Stimulated activated CD4-positive, alpha-beta T cell treated with anti-CD3 and anti-CD28 coated beads, Interleukin-4, amount 100 ng/mL, for 48 hours (primary cell): Measurements from ENCODE around the gene NGB.

ENCODE experiments used
- DNase-seq, 2 donors: peaks; one replicate each; pipeline ENCODE4 v3.0.0-alpha.2; 2020; ENCODE audit warnings: low read depth in 2 of 2

Gene NGB

DNA sequence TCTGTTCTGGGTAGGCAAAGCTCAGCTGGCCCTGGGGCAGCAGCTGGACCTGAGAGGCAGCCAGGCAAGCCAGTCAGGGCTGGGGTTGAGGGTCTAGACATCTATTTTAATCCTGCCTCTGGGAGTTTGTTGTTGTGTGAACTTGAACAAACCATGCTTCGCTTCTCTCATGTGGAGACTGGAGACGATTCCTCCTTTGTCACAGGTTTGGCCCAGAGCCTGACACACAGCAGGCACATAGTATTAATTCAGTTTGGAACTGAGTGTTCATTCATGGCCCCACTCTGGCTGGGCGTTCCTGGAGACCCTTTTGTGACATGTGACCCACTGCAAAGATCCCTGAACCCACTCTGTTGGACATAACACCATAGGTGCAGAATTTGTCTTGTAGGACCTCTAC is 39.3 kb downstream of the NGB start:
- no peak for DNase-seq

GRCh38 chr14:77230914-77231313 is 40.1 kb downstream of the NGB start:
- no peak for DNase-seq

- DNase-seq, result no peak
Observed at GRCh38 chr14:77228056-77228455, 43.0 kb downstream of the NGB start.

DNA sequence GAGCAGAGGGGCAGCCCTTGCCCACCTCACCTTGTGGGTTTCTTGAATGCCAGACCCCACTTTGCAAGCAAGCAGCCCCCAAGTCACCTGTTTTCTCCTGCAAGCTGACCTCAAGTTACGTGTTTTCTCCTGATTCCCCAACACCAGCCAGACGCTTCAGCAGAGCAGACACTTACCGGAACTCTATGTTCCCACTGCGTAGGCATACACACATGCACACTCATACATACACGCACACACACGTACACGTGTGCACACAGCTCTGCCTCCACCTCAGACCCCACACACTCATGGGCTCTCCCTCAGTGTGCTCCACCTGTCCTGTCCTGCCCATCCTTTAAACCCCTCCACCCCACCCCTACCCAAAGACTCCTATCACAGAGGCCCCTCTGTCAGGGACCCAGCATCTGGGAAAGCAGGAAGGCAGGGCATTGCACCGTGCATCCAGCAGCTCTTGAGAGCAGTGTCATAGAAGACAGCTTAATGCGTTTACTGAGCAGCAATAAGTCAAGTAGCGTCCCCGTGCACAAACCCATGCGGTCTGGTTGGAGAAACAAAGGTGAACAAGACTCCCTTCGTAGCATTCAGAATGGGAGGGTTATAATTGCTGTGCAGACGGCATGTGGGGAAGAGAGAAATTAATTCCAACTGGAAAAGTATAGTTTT is 45.0 kb downstream of the NGB start:
- no peak for DNase-seq

DNA sequence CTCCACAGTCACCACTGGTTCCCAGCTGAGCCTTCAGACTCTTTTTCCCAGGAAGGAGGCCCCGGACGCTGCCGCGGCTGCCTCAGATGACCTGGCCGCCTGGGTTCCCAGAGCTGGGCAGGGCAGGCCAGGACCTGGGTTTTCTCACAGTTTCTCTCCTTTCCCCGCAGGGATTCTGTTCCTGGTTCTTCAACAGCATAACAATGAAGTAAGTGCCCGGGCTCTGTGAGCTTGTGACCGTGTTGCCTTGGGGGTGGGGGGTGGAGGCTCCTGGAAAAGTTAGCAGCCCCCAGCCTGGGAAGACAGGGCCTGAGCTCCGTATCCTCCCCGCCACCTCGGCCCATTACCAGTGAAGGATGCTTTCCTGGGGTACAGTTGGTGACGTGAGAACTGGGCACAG is 45.8 kb downstream of the NGB start:
- DNase-seq, result no peak

DNA sequence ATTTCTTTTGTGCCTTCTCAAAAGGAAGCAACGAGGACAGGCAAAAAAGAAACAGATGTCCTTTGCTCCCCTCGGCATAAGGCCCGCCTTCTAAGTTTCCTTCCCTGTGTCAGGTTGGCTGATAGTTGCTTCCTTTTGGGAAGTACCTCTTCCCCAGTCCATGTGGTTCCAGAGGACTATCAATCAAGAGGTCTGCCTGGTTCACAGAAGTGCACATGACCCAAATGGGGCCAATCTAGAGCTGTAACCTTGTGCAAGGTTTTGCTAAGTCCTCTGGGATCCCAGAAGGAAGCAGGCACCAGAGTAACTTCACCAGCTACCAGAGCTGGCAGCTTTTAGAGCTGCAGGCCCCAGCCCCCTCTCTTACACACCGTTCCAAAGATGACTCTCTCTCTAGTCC is 46.8 kb downstream of the NGB start:
- no peak for DNase-seq

GRCh38 chr14:77222546-77223225 is 48.3 kb downstream of the NGB start:
- DNase-seq, result no peak

GRCh38 chr14:77221241-77221871 is 49.6 kb downstream of the NGB start:
- no peak for DNase-seq

GRCh38 chr14:77220246-77221017 is 50.6 kb downstream of the NGB start:
- no peak for DNase-seq

GRCh38 chr14:77219591-77219990 is 51.4 kb downstream of the NGB start:
- no peak for DNase-seq

GRCh38 chr14:77217551-77217950 is 53.5 kb downstream of the NGB start:
- DNase-seq, result no peak
